GM19372 (cell line): ENCODE measurements around the gene ZXDC.

Experiments used
- ATAC-seq: cut with Tn5 transposase; IDR thresholded peaks from one replicate; pipeline ENCODE4 v1.9.1; 2021; ENCODE audit warnings: mild to moderate bottlenecking, low read depth, moderate library complexity; ENCODE audit not compliant: unreplicated experiment

Gene ZXDC

GRCh38 chr3:126493051-126493450 is 17.4 kb upstream of the ZXDC start:
- ATAC-seq, result no peak

- no peak for ATAC-seq
Measured at GRCh38 chr3:126491221-126492013, 15.7 kb upstream of the ZXDC start.

DNA sequence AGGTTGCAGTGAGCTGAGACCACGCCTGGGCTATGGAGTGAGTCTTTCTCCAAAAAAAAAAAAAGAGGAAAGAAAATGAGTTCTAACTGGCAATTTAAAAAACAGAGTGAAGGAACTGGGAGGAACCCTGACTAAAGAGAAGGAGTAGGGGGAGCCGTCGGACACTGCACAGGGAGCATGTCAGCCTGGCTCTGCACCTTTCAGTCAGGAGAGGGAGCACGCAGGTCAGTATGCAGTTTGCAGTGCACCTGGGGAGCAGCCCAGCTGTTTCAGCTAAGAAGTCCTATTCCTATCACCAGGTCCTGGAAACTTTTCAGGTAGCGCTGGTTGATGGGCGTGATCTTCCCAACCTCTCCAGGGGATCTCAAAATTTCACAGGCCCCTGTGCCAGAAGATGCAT is 14.9 kb upstream of the ZXDC start:
- ATAC-seq, result no peak

- no peak for ATAC-seq
Measured at GRCh38 chr3:126488886-126489569, 13.3 kb upstream of the ZXDC start.

- ATAC-seq, result no peak
Measured at GRCh38 chr3:126488185-126488584, 12.5 kb upstream of the ZXDC start.

DNA sequence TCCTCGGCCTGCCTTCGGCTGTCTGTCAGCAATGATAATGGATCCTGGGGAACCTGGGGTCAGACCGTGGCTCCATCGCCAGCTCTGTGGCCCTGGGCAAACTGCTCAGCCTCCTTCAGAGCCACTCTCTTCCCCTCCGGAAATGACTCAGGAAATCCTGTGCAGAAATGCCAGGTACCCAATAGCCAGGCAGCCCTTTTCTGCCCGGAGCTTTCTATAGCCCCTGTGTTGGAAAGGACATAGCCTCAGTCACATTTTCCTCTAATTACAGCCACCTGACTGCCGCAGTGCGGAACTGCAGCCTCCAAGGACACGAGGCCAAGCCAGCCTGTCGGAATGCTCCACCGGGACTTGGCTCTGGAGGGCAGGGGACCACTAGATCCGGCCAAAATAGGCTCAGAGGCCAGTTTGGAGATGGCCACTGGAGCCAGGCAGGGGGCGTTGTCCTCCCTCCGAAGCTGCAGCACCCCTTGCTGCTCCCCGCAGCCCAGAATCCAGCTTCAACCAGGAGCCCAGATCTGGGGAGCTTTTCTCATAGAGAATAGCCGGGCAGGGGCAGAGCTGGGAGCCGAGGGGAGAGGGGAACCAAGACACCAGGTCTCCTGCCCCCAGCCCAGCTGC is 11.6 kb upstream of the ZXDC start:
- no peak for ATAC-seq

DNA sequence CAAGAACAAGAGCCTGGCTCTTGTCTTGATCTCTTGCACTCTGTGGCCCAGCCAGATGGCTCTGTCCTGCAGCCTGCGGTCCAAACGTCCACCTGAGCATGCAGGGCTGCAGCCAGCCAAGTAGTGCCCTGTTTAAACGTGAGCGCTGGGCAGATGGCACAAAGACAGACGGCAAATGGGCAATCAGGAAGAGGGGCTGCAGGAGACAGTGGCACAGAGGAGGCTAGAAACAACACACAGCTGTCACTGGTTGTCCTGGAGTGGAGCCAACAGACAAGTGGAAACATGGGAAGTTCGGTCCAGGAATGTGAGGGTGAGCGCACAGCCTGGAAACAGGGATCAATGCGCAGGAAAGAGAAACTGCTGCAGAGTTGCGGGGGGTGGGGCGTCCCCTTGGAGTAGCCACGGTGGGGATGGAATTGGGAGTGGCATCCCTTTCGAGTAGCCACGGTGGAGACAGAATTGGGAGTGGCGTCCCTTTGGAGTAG is 10.7 kb upstream of the ZXDC start:
- ATAC-seq, result no peak

DNA sequence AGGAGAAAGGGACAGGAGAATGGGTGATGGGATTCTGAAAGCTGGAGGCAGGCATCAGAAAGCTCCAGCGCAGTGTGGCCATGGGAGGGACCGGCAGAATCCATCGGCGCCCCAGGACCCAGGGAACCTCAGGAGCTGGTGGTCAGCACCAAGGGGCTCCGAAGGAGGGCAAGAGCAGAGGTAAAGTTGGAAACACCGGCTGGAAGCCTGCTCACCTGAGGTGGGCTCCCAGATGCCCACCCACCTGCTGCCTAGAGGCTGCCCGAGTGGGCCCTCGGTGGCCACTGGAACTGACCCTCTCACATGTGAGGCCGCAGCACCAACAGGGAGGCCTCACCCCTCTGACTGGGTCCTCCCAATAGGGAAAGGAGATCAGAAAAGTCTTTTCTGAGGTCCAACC is 10.3 kb upstream of the ZXDC start:
- no peak for ATAC-seq

DNA sequence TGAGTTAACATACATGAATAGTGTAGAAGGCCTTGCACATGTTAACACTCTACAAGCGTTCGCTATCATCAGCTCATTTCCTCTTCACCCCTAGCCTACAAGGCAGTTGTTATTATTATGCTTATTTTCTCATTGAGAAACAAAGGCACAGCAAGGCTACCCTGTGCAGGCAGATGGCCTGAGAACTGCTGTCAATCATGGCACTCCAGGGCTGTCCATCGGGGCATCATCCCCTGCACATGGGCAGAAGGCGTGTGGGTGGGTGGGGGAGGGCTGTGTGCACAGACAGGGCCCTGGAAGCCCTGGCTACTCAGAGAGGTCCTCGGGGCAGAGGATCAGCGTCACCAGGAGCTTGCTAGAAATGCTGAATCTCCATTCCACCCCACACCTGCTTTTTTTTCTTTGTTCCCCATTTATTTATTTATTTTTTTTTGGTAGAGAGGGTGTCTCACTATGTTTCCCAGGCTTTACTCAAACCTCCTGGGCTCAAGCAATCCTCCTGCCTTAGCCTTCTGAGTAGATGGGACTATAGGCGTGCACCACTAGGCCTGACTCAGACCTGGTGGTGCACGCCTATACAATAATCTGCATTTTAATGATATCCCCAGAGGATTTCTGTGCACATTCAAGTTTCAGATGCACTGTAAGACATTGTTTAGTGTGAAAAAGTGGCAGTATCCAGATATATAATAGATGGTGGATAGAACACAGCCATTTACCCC is 9.6 kb upstream of the ZXDC start:
- no peak for ATAC-seq

DNA sequence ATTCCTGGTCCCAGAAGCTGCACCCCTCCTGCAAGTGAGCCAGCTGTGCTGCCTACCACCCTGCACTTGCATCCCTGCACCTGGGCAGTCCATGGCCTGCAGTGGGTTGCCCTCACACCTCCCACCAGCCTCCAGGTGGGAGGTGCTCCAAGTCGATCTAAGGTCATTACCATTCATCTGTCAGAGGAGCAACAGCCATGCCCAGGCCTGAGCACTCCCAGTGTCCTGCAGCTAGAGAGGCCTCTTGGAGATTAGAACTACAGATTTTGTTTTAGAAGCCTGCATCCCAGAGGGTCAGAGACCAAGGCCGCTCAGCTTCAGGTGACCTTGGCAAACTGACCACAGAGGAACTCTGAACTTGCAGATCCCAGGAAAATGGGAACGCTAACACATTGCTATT is 9.0 kb upstream of the ZXDC start:
- no peak for ATAC-seq

DNA sequence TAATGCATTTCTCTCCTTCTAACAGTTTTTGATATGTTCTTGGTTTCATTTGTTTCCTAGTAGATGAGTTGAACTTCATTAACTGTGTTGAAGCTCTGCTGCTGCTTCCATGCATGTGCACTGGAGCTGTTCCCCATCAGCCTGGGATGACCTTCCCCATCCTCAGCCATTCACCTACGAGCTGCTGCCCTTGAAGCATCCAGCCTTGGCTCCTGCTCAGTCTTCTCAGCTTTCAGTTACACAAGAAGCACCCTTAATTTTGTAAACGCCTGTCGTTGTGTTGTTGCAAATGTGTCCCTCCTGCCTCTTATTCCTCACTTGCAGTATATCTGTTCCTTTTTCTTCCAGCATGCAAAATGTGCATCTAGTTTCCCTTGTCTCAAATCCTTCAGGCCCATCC is 8.5 kb upstream of the ZXDC start:
- no peak for ATAC-seq

DNA sequence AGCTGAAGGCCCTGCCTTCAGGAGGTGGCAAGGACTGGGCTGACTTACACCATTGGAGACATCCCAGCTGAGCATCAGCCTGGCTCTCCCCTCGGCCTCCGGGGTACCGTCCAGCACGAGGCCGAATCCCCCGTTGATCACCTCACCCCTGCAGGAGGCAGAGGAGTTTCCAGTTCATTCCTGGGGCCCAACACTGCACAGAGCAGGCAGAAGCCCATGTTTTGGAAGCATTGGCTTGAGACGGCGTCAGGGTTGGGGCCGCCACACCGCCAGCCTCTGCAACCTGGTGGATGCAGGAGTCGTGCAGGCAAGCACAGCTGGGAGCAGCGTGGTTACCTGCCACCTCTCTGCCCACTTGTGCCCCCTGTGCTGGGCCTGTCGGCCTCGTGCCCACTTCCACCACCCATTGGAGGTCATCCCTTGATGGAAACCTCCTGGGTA is 7.7 kb upstream of the ZXDC start:
- ATAC-seq, result no peak

DNA sequence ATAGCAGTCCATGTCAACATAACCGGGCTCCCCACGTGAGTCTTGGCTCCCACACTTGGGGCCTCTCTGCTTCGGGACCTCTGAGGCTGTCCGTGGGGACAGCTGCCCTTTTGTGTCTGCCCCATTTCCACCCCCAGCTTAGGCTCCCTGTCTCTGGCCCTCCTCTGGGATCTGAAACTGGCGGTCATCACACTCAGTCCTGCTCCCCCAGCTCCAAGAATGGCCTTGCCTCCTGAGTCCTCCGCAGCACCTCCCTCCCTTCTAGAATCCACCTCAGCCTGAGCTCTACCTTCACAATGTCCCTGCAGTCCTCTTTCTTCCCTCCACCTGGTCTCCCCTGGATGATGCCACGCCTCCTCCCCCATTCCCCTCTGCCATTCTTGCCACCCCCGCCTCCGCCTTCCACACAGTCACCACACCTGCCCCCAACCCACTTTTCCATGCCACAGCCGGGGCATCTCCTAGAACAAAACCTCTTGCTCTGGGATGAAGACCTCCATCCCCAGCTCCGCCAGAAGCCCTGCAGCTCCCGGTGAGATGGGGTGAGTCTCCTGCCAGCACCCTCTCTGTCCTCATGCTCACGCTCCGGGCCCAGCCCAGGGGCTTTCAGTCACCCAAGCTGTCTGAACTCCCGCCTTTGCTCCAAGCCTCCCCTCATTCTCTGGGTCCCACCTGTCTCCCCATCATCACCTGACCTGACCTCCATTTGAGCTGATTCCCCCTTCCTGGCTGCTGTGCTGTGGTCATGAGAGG is 7.0 kb upstream of the ZXDC start:
- ATAC-seq, result no peak

- no peak for ATAC-seq
Measured at GRCh38 chr3:126481808-126482502, 6.3 kb upstream of the ZXDC start.

- no peak for ATAC-seq
Measured at GRCh38 chr3:126480861-126481260, 5.2 kb upstream of the ZXDC start.

GRCh38 chr3:126480206-126480605 is 4.5 kb upstream of the ZXDC start:
- no peak for ATAC-seq

- no peak for ATAC-seq
Measured at GRCh38 chr3:126479642-126480041, 4.0 kb upstream of the ZXDC start.

DNA sequence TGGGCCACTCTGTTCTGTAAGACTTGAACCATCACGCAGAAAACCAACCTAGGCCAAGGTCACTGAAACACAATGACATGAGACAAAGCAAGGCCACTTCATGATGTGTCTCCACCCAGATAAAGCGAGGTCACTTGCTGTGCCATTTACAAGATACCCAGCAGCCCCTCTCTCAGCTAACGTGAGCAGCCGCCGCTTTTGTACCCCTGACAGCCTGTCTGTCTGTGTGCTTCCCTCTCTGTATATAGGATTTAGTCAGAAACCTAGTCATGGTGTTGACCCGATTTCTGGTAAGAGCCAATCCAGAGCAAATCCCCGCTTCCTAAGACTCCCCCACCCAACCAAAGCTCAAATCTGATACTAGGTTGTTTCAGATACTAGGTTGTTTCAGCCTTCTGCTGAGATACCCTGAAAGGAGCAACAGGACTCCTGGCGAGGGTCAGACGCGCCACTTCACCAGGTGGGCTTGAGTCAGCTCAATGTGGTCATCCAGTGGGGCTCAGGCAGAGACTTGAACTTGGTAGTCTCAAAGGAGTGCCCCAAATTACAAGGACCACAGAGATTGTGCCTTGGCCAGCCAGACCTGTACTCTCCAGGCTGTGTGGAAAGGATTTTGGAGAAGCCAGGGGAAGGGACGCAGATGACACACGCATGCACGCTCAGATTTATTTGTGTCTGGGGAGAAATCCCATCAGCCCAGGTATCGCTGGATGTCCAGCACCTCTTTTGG is 3.1 kb upstream of the ZXDC start:
- ATAC-seq, result no peak

GRCh38 chr3:126477061-126477380 is 1.3 kb upstream of the ZXDC start:
- ATAC-seq, result no peak
